Measurements from ENCODE around the gene PSMG3.

PSMG3 gene

GRCh38 chr7:1610013-1610677, 40.3 kb upstream of the PSMG3 start:
- no peak overlapping the region for H3K27ac ChIP-seq (ENCODE audit: low read depth, low read length)
- H3K9me3 ChIP-seq (ENCODE audit: insufficient read depth, low read length): no peaks in the 10 kb centered on the region
- no peak overlapping the region for H3K9ac ChIP-seq (ENCODE audit: low read length)
- no peaks in the 10 kb centered on the region for H4K20me1 ChIP-seq (ENCODE audit: low read depth, low read length)
- H3K27me3 ChIP-seq (ENCODE audit: low read length): peaks cover 4% of the 10 kb centered on the region; the same call in 1 of the 2 replicates
- TF ChIP-seq, protein P1, sequence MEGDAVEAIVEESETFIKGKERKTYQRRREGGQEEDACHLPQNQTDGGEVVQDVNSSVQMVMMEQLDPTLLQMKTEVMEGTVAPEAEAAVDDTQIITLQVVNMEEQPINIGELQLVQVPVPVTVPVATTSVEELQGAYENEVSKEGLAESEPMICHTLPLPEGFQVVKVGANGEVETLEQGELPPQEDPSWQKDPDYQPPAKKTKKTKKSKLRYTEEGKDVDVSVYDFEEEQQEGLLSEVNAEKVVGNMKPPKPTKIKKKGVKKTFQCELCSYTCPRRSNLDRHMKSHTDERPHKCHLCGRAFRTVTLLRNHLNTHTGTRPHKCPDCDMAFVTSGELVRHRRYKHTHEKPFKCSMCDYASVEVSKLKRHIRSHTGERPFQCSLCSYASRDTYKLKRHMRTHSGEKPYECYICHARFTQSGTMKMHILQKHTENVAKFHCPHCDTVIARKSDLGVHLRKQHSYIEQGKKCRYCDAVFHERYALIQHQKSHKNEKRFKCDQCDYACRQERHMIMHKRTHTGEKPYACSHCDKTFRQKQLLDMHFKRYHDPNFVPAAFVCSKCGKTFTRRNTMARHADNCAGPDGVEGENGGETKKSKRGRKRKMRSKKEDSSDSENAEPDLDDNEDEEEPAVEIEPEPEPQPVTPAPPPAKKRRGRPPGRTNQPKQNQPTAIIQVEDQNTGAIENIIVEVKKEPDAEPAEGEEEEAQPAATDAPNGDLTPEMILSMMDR (IDR thresholded peaks at IDR 0.05; ENCODE audit: insufficient read depth, low read length, poor library complexity, severe bottlenecking): no peak
- TF ChIP-seq EZH2phosphoT487 (conservative IDR thresholded peaks at IDR 0.05; ENCODE audit: low read length): no peak
- H3K4me3 ChIP-seq (ENCODE audit: insufficient read depth, low read length, poor library complexity, severe bottlenecking): no peak overlapping the region
- no peaks in the 10 kb centered on the region for H3F3A ChIP-seq (ENCODE audit: insufficient read depth)
- H3K4me2 ChIP-seq (ENCODE audit: low read depth, low read length, poor library complexity, severe bottlenecking): no peak overlapping the region
- no peaks in the 10 kb centered on the region for H3K36me3 ChIP-seq (ENCODE audit: low read length)
- no peak overlapping the region for H2AFZ ChIP-seq (ENCODE audit: low read depth, low read length, severe bottlenecking)
- H3K79me2 ChIP-seq (ENCODE audit: insufficient read depth, low read length): no peaks in the 10 kb centered on the region
- H3K9me2 ChIP-seq (replicated peaks; ENCODE audit: insufficient read depth, low read length): no peaks in the 10 kb centered on the region

DNA sequence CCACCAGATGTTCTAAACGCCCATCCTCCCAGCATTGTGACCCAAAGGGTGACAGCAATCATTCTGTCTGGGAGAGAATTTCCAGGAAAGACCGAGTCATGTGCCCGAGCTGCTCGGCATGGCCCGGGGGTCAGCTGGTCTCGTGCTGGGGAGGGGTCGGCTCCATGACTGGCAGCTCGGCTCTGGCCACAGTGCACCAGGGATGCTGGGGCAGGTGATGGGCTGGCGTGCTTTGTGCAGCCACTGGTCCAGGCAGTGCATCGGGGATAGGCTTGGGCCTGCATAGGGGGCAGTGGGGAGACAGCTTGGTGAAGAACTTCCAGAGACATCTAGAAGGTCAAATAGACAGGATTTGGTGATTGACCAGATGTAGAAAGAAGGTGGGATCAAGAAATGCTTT, 39.2 kb upstream of the PSMG3 start:
- Histone ChIP-seq H3K27me3 (ENCODE audit: low read length) (peaks cover 4% of the 10 kb centered on the region; the same call in 1 of the 2 replicates), H3K27ac (ENCODE audit: low read depth, low read length) (no peak overlapping the region), H3K79me2 (ENCODE audit: insufficient read depth, low read length) (no peaks in the 10 kb centered on the region), H2AFZ (ENCODE audit: low read depth, low read length, severe bottlenecking) (no peak overlapping the region), H3F3A (ENCODE audit: insufficient read depth) (no peaks in the 10 kb centered on the region), H3K4me3 (ENCODE audit: insufficient read depth, low read length, poor library complexity, severe bottlenecking) (no peak overlapping the region), H3K36me3 (ENCODE audit: low read length) (no peaks in the 10 kb centered on the region), H4K20me1 (ENCODE audit: low read depth, low read length) (no peaks in the 10 kb centered on the region), H3K4me2 (ENCODE audit: low read depth, low read length, poor library complexity, severe bottlenecking) (no peak overlapping the region), H3K9me2 (replicated peaks; ENCODE audit: insufficient read depth, low read length) (no peaks in the 10 kb centered on the region), H3K9me3 (ENCODE audit: insufficient read depth, low read length) (no peaks in the 10 kb centered on the region), H3K9ac (ENCODE audit: low read length) (no peak overlapping the region)
- TF ChIP-seq EZH2phosphoT487 (conservative IDR thresholded peaks at IDR 0.05; ENCODE audit: low read length): no peak
- TF ChIP-seq, protein P1 (IDR thresholded peaks at IDR 0.05; ENCODE audit: insufficient read depth, low read length, poor library complexity, severe bottlenecking): no peak

DNA sequence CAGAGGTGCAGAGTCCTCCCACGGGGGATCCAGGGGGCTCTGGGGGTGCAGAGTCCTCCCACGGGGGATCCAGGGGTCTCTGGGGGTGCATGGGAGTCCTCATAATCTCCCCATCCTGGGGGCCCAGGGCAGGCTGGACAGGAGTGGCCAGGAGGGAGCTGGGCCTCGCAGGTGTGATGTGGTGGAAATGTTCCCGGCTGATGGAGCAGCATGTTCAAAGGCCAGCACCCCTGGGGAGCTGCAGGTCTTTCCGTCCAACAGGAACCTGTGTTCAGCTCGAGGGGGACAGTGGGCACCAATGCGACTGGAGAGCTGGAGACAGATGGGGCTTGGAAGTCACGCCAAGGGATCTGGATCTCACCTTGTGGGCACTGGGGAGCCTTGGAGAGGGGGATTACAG, 38.5 kb upstream of the PSMG3 start:
- TF ChIP-seq, protein P1 (IDR thresholded peaks at IDR 0.05; ENCODE audit: insufficient read depth, low read length, poor library complexity, severe bottlenecking): no peak
- no peak for TF ChIP-seq EZH2phosphoT487 (conservative IDR thresholded peaks at IDR 0.05; ENCODE audit: low read length)
- Histone ChIP-seq H3K9me3 (ENCODE audit: insufficient read depth, low read length) (no peaks in the 10 kb centered on the region), H3K27me3 (ENCODE audit: low read length) (peaks cover 4% of the 10 kb centered on the region; the same call in 1 of the 2 replicates), H3K36me3 (ENCODE audit: low read length) (no peaks in the 10 kb centered on the region), H3K9me2 (replicated peaks; ENCODE audit: insufficient read depth, low read length) (no peaks in the 10 kb centered on the region), H3K79me2 (ENCODE audit: insufficient read depth, low read length) (no peaks in the 10 kb centered on the region), H3K27ac (ENCODE audit: low read depth, low read length) (no peak overlapping the region), H3K4me2 (ENCODE audit: low read depth, low read length, poor library complexity, severe bottlenecking) (no peak overlapping the region), H3K4me3 (ENCODE audit: insufficient read depth, low read length, poor library complexity, severe bottlenecking) (no peak overlapping the region), H2AFZ (ENCODE audit: low read depth, low read length, severe bottlenecking) (no peak overlapping the region), H3F3A (ENCODE audit: insufficient read depth) (no peaks in the 10 kb centered on the region), H3K9ac (ENCODE audit: low read length) (no peak overlapping the region), H4K20me1 (ENCODE audit: low read depth, low read length) (no peaks in the 10 kb centered on the region)
